GM23338 (cell line): ENCODE measurements around the gene PPP2R5A. TPM values are rescaled to one million over a fixed set of nuclear protein-coding genes. Genes with fewer than 3 reads are reported as not detected.

Experiments used
- ATAC-seq: fragments of 200-7000 bp; cut with Tn5 transposase; 3 replicates; pipeline ENCODE4 v1.9.1; 2020
- DNase-seq: peaks from one replicate; pipeline ENCODE4 v3.0.0-alpha.2; 2015; ENCODE audit warnings: low spot score
- H2AFZ ChIP-seq: fragments of 200-600 bp; sonication (generic); 2 replicates; pipeline ENCODE4 v1.8.0; 2016; ENCODE audit warnings: antibody characterized with exemption, mild to moderate bottlenecking, moderate library complexity
- H3F3A ChIP-seq: fragments of 200-600 bp; sonication (generic); replicated peaks from 2 replicates; pipeline ENCODE4 v1.8.0; 2017; ENCODE audit warnings: antibody characterized with exemption, mixed run types, low read depth
- H3K27ac ChIP-seq: fragments of 200-600 bp; sonication (generic); 2 replicates; pipeline ENCODE4 v1.6.1; 2016; ENCODE audit warnings: low read depth
- H3K27me3 ChIP-seq: fragments of 200-600 bp; sonication (generic); 2 replicates; pipeline ENCODE4 v1.8.0; 2016; ENCODE audit warnings: mild to moderate bottlenecking, mixed run types, moderate library complexity; ENCODE audit not compliant: insufficient read depth
- H3K36me3 ChIP-seq: fragments of 200-600 bp; sonication (generic); 2 replicates; pipeline ENCODE4 v1.8.0; 2016; ENCODE audit warnings: mild to moderate bottlenecking; ENCODE audit not compliant: insufficient read depth
- H3K4me1 ChIP-seq: fragments of 200-600 bp; sonication (generic); 2 replicates; pipeline ENCODE4 v1.8.0; 2016; ENCODE audit warnings: mild to moderate bottlenecking, moderate library complexity; ENCODE audit not compliant: insufficient read depth
- H3K4me2 ChIP-seq: fragments of 200-600 bp; sonication (generic); 2 replicates; pipeline ENCODE4 v1.7.1; 2017; ENCODE audit warnings: mixed run types
- H3K4me3 ChIP-seq: fragments of 200-600 bp; sonication (generic); 2 replicates; pipeline ENCODE4 v1.6.1; 2016; ENCODE audit warnings: mixed run types
- H3K79me2 ChIP-seq: fragments of 200-600 bp; sonication (generic); replicated peaks from 2 replicates; pipeline ENCODE4 v1.8.0; 2017; ENCODE audit warnings: mild to moderate bottlenecking; ENCODE audit not compliant: insufficient read depth
- H3K9me2 ChIP-seq: fragments of 200-600 bp; sonication (generic); 2 replicates; pipeline ENCODE4 v1.8.0; 2017; ENCODE audit not compliant: insufficient read depth
- H4K20me1 ChIP-seq: fragments of 200-600 bp; sonication (generic); replicated peaks from 2 replicates; pipeline ENCODE4 v1.8.0; 2017; ENCODE audit warnings: mild to moderate bottlenecking; ENCODE audit not compliant: insufficient read depth
- H3K27ac Mint-ChIP-seq: 2 replicates; pipeline ENCODE4 v1.8.0; 2020; ENCODE audit warnings: inconsistent platforms, mild to moderate bottlenecking, moderate library complexity, mixed read lengths
- H3K27me3 Mint-ChIP-seq: 3 replicates; pipeline ENCODE4 v1.8.0; 2022; ENCODE audit warnings: low read depth, mild to moderate bottlenecking, moderate library complexity, mixed read lengths, inconsistent platforms; ENCODE audit not compliant: insufficient read depth, poor library complexity
- H3K36me3 Mint-ChIP-seq: 3 replicates; pipeline ENCODE4 v1.8.0; 2021; ENCODE audit warnings: low read depth, mild to moderate bottlenecking, inconsistent platforms, moderate library complexity, mixed read lengths
- H3K4me1 Mint-ChIP-seq: 3 replicates; pipeline ENCODE4 v1.8.0; 2020; ENCODE audit warnings: mild to moderate bottlenecking, inconsistent platforms, mixed read lengths
- H3K4me3 Mint-ChIP-seq: 3 replicates; pipeline ENCODE4 v1.8.0; 2021; ENCODE audit warnings: moderate library complexity, mild to moderate bottlenecking, inconsistent platforms, mixed read lengths
- H3K9me3 Mint-ChIP-seq: 3 replicates; pipeline ENCODE4 v1.8.0; 2020; ENCODE audit warnings: moderate library complexity, mild to moderate bottlenecking, inconsistent platforms, mixed read lengths
- CREB1 ChIP-seq: fragments of 250-450 bp; sonication (Bioruptor Pico); IDR thresholded peaks from 2 replicates; pipeline ENCODE4 v1.5.0; 2020; ENCODE audit warnings: low read depth, mild to moderate bottlenecking, moderate library complexity
- CTCF ChIP-seq, 2 experiments: fragments of 200-600 bp in 1 of 2; sonication (generic) in 1 of 2; conservative IDR thresholded peaks; 2 replicates each; pipeline versions ENCODE4 v1.5.1 to v1.6.1; 2016 to 2017; ENCODE audit warnings: antibody characterized with exemption in 2 of 2, low read depth in 2 of 2, mild to moderate bottlenecking in 2 of 2, moderate library complexity in 1 of 2
- EZH2 ChIP-seq: fragments of 200-600 bp; sonication (generic); IDR thresholded peaks from one replicate; pipeline ENCODE4 v1.8.0; 2017; ENCODE audit warnings: antibody characterized with exemption, mild to moderate bottlenecking, low read depth; ENCODE audit not compliant: unreplicated experiment
- EZH2phosphoT487 ChIP-seq: fragments of 200-600 bp; sonication (generic); IDR thresholded peaks from one replicate; pipeline ENCODE4 v1.8.1; 2018; ENCODE audit warnings: antibody characterized with exemption; ENCODE audit not compliant: unreplicated experiment
- JUNB ChIP-seq: IDR thresholded peaks from one replicate; pipeline ENCODE4 v1.6.1; 2016; ENCODE audit warnings: antibody characterized with exemption; ENCODE audit not compliant: unreplicated experiment
- NANOG ChIP-seq: IDR thresholded peaks from 2 replicates; pipeline ENCODE4 v1.6.1; 2016; ENCODE audit warnings: antibody characterized with exemption, borderline replicate concordance
- ZNF114 ChIP-seq: fragments of 250-450 bp; sonication (Bioruptor Pico); IDR thresholded peaks from 2 replicates; pipeline ENCODE4 v1.5.0; 2020; ENCODE audit warnings: mild to moderate bottlenecking, moderate library complexity
- ZNF331 ChIP-seq: fragments of 250-450 bp; sonication (Bioruptor Pico); IDR thresholded peaks from 2 replicates; pipeline ENCODE4 v1.5.0; 2020; ENCODE audit warnings: low read depth, mild to moderate bottlenecking, moderate library complexity
- polyA plus RNA-seq: library from polyadenylated mRNA; unstranded; fragments of >200 nt; fragmentation: Nextera tagmentation; extraction: Ambion mirVana; gene quantifications from 2 replicates; pipeline ENCODE4 v1.2.1, GENCODE V29; 2016
- total RNA-seq: library from RNA; depleted of rRNA; stranded (reverse); fragments of >200 nt; shearing (Covaris generic); gene quantifications from 2 replicates; pipeline ENCODE4 v1.2.3, GENCODE V29; 2014
- TF ChIP-seq, protein P1 (sequence below): IDR thresholded peaks from one replicate; pipeline ENCODE4 v1.6.1; 2018; ENCODE audit warnings: antibody characterized with exemption; ENCODE audit not compliant: unreplicated experiment
- TF ChIP-seq, protein P2 (sequence below): IDR thresholded peaks from 2 replicates; pipeline ENCODE4 v1.6.1; 2016; ENCODE audit warnings: antibody characterized with exemption
- TF ChIP-seq, protein P3 (sequence below): fragments of 250-450 bp; sonication (Bioruptor Pico); IDR thresholded peaks from 2 replicates; pipeline ENCODE4 v1.5.0; 2020; ENCODE audit warnings: mild to moderate bottlenecking, moderate library complexity

PPP2R5A gene
- total and polyA plus RNA-seq, 2 experiments from 2014 or later, result 16.2 to 43.5 TPM

DNA sequence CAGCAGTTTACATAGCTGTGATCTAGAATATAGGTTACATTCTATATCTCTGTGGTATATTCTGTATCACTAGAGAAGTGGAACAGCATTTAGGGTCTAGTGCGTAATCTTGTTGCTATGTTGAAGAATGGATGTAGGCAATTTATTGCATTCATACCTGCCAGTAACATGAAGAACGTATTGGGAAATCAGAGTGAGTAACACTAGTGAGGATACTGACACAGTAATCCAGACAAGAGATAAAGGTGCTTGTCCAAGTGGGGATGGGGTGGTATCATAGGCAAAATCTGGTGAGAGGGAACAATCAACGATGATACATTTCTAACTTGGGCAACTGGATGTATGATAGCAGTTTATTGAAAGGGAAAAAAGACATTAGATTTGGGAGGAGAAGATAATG is 9.8 kb downstream of the PPP2R5A start (continued):
- TF ChIP-seq NANOG, result no peak
- TF ChIP-seq, protein P1, sequence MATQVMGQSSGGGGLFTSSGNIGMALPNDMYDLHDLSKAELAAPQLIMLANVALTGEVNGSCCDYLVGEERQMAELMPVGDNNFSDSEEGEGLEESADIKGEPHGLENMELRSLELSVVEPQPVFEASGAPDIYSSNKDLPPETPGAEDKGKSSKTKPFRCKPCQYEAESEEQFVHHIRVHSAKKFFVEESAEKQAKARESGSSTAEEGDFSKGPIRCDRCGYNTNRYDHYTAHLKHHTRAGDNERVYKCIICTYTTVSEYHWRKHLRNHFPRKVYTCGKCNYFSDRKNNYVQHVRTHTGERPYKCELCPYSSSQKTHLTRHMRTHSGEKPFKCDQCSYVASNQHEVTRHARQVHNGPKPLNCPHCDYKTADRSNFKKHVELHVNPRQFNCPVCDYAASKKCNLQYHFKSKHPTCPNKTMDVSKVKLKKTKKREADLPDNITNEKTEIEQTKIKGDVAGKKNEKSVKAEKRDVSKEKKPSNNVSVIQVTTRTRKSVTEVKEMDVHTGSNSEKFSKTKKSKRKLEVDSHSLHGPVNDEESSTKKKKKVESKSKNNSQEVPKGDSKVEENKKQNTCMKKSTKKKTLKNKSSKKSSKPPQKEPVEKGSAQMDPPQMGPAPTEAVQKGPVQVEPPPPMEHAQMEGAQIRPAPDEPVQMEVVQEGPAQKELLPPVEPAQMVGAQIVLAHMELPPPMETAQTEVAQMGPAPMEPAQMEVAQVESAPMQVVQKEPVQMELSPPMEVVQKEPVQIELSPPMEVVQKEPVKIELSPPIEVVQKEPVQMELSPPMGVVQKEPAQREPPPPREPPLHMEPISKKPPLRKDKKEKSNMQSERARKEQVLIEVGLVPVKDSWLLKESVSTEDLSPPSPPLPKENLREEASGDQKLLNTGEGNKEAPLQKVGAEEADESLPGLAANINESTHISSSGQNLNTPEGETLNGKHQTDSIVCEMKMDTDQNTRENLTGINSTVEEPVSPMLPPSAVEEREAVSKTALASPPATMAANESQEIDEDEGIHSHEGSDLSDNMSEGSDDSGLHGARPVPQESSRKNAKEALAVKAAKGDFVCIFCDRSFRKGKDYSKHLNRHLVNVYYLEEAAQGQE, result no peak

DNA sequence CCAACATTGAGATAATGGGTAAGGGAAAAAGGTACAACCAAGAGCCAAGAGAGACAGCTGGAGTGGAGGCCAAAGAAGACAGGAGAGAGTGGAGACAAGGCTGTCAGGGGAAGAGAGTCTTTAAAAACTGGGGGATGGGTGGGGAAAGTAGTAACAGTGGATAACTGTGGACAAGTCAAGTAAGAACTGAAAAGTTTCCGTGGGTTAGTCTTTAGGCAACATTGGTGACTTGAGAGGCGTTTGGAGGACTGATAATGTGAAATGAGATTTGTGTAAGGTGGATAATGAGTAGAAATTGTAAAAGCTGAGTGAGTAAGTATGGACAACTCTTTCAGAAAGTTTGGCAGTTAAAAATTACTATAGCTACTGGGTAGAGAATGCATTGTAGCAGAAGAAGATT is 10.4 kb downstream of the PPP2R5A start:
- H3K27ac ChIP-seq, result no peak overlapping the region
- no peaks in the 10 kb centered on the region for H3K9me2 ChIP-seq
- ATAC-seq, result no peak
- no peak overlapping the region for H3K4me2 ChIP-seq
- Mint-ChIP-seq H3K27me3 (no peaks in the 10 kb centered on the region), H3K4me1 (peaks cover 38% of the 10 kb centered on the region), H3K36me3 (peaks cover 5% of the 10 kb centered on the region; the same call in 2 of the 3 replicates), H3K4me3 (no peak overlapping the region), H3K9me3 (peaks cover 5% of the 10 kb centered on the region; the same call in 2 of the 3 replicates), H3K27ac (no peak overlapping the region)
- peaks cover 8% of the 10 kb centered on the region for H3K4me1 ChIP-seq
- H3K79me2 ChIP-seq, result peaks cover 80% of the 10 kb centered on the region
- no peaks in the 10 kb centered on the region for H4K20me1 ChIP-seq
- H3K36me3 ChIP-seq, result no peaks in the 10 kb centered on the region
- no peak for TF ChIP-seq CTCF (conservative IDR thresholded peaks at IDR 0.05; ENCODE audit: low read depth in 2 of 2)
- no peak for TF ChIP-seq EZH2phosphoT487
- TF ChIP-seq ZNF331 (CRISPR knock-in tag), result no peak
- TF ChIP-seq CREB1 (CRISPR knock-in tag), result no peak
- TF ChIP-seq, protein P2, sequence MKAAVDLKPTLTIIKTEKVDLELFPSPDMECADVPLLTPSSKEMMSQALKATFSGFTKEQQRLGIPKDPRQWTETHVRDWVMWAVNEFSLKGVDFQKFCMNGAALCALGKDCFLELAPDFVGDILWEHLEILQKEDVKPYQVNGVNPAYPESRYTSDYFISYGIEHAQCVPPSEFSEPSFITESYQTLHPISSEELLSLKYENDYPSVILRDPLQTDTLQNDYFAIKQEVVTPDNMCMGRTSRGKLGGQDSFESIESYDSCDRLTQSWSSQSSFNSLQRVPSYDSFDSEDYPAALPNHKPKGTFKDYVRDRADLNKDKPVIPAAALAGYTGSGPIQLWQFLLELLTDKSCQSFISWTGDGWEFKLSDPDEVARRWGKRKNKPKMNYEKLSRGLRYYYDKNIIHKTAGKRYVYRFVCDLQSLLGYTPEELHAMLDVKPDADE, result no peak
- TF ChIP-seq EZH2, result no peak
- no peak for TF ChIP-seq NANOG
- no peak for TF ChIP-seq ZNF114 (CRISPR knock-in tag)
- TF ChIP-seq JUNB, result no peak
- TF ChIP-seq, protein P3, sequence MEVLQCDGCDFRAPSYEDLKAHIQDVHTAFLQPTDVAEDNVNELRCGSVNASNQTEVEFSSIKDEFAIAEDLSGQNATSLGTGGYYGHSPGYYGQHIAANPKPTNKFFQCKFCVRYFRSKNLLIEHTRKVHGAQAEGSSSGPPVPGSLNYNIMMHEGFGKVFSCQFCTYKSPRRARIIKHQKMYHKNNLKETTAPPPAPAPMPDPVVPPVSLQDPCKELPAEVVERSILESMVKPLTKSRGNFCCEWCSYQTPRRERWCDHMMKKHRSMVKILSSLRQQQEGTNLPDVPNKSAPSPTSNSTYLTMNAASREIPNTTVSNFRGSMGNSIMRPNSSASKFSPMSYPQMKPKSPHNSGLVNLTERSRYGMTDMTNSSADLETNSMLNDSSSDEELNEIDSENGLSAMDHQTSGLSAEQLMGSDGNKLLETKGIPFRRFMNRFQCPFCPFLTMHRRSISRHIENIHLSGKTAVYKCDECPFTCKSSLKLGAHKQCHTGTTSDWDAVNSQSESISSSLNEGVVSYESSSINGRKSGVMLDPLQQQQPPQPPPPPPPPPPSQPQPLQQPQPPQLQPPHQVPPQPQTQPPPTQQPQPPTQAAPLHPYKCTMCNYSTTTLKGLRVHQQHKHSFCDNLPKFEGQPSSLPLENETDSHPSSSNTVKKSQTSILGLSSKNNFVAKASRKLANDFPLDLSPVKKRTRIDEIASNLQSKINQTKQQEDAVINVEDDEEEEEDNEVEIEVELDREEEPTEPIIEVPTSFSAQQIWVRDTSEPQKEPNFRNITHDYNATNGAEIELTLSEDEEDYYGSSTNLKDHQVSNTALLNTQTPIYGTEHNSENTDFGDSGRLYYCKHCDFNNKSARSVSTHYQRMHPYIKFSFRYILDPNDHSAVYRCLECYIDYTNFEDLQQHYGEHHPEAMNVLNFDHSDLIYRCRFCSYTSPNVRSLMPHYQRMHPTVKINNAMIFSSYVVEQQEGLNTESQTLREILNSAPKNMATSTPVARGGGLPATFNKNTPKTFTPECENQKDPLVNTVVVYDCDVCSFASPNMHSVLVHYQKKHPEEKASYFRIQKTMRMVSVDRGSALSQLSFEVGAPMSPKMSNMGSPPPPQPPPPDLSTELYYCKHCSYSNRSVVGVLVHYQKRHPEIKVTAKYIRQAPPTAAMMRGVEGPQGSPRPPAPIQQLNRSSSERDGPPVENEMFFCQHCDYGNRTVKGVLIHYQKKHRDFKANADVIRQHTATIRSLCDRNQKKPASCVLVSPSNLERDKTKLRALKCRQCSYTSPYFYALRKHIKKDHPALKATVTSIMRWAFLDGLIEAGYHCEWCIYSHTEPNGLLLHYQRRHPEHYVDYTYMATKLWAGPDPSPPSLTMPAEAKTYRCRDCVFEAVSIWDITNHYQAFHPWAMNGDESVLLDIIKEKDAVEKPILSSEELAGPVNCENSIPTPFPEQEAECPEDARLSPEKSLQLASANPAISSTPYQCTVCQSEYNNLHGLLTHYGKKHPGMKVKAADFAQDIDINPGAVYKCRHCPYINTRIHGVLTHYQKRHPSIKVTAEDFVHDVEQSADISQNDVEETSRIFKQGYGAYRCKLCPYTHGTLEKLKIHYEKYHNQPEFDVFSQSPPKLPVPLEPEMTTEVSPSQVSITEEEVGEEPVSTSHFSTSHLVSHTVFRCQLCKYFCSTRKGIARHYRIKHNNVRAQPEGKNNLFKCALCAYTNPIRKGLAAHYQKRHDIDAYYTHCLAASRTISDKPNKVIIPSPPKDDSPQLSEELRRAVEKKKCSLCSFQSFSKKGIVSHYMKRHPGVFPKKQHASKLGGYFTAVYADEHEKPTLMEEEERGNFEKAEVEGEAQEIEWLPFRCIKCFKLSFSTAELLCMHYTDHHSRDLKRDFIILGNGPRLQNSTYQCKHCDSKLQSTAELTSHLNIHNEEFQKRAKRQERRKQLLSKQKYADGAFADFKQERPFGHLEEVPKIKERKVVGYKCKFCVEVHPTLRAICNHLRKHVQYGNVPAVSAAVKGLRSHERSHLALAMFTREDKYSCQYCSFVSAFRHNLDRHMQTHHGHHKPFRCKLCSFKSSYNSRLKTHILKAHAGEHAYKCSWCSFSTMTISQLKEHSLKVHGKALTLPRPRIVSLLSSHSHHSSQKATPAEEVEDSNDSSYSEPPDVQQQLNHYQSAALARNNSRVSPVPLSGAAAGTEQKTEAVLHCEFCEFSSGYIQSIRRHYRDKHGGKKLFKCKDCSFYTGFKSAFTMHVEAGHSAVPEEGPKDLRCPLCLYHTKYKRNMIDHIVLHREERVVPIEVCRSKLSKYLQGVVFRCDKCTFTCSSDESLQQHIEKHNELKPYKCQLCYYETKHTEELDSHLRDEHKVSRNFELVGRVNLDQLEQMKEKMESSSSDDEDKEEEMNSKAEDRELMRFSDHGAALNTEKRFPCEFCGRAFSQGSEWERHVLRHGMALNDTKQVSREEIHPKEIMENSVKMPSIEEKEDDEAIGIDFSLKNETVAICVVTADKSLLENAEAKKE, result no peak
- H3K27me3 ChIP-seq, result no peaks in the 10 kb centered on the region
- H3F3A ChIP-seq, result no peaks in the 10 kb centered on the region
- no peak for DNase-seq
- no peak overlapping the region for H2AFZ ChIP-seq
- H3K4me3 ChIP-seq, result no peak overlapping the region
